Breast epithelium (tissue), 4 donors: ENCODE measurements around the gene TECTA. TPM values are rescaled to one million over a fixed set of nuclear protein-coding genes. Genes with fewer than 3 reads are reported as not detected.

ENCODE experiments used
- DNase-seq, 2 donors: peaks; one replicate each; pipeline ENCODE4 v3.0.0-alpha.2; 2019; ENCODE audit warnings: low spot score in 2 of 2
- H3K27ac ChIP-seq, 2 donors: fragments of 200-600 bp; sonication (generic) in 1 of 2; one replicate each; pipeline ENCODE4 v1.5.1; 2016 to 2019; ENCODE audit warnings: mild to moderate bottlenecking in 1 of 2
- H3K27me3 ChIP-seq, 2 donors: fragments of 200-600 bp; sonication (generic) in 1 of 2; one replicate each; pipeline versions ENCODE4 v1.5.1 to v1.6.0; 2017 to 2019; ENCODE audit warnings: control low read depth in 1 of 2, mild to moderate bottlenecking in 1 of 2
- H3K36me3 ChIP-seq: fragments of 200-600 bp; one replicate; pipeline ENCODE4 v1.5.1; 2019
- H3K4me1 ChIP-seq, 2 donors: fragments of 200-600 bp; sonication (generic); one replicate each; pipeline ENCODE4 v1.5.1; 2016 to 2019; ENCODE audit warnings: control low read depth in 1 of 2
- H3K4me3 ChIP-seq, 3 donors: fragments of 200-600 bp; sonication (generic); 1 replicate in 2 of 3; 2 replicates in 1 of 3; pipeline ENCODE4 v1.5.1; 2016 to 2019; ENCODE audit warnings: mild to moderate bottlenecking in 3 of 3, moderate library complexity in 2 of 3
- H3K9me3 ChIP-seq, 2 donors: fragments of 200-600 bp; sonication (generic) in 1 of 2; one replicate each; pipeline ENCODE4 v1.5.1; 2016 to 2019; ENCODE audit warnings: control low read depth in 1 of 2
- POLR2A ChIP-seq: fragments of 450-650 bp; IDR thresholded peaks from one replicate; pipeline ENCODE4 v1.6.1; 2016; ENCODE audit warnings: antibody characterized with exemption, mild to moderate bottlenecking, moderate library complexity
- POLR2AphosphoS5 ChIP-seq, 3 donors: sonication (generic); formaldehyde crosslinking; IDR thresholded peaks; one replicate each; pipeline ENCODE4 v1.6.1; 2017; ENCODE audit warnings: antibody characterized with exemption in 3 of 3
- intact Hi-C: fragments of 100-400 bp; cut with DNase I; formaldehyde crosslinking; loops from one replicate; pipeline ENCODE4 v1.15.1; 2023; ENCODE audit warnings: low total_unique reads
- total RNA-seq, 3 donors: library from RNA; depleted of rRNA; stranded (reverse); fragments of >200 nt; gene quantifications; one replicate each; pipeline ENCODE4 v1.1.0, GENCODE V29; 2016
- TF ChIP-seq, protein P1 (sequence below), 3 donors: fragments of 450-650 bp; IDR thresholded peaks; one replicate each; pipeline ENCODE4 v1.5.1; 2016 to 2017; ENCODE audit warnings: antibody characterized with exemption in 3 of 3, mild to moderate bottlenecking in 3 of 3, moderate library complexity in 3 of 3

TECTA gene
- total RNA-seq, 3 donors from 2014 or later, result 0.64 to 1.3 (median 0.88) TPM

GRCh38 chr11:121123496-121124069, 22.5 kb downstream of the TECTA start:
- H3K4me1 ChIP-seq, result no peaks in the 10 kb centered on the region
- intact Hi-C loops, result no loop called here
- no peak for DNase-seq
- TF ChIP-seq, protein P1, sequence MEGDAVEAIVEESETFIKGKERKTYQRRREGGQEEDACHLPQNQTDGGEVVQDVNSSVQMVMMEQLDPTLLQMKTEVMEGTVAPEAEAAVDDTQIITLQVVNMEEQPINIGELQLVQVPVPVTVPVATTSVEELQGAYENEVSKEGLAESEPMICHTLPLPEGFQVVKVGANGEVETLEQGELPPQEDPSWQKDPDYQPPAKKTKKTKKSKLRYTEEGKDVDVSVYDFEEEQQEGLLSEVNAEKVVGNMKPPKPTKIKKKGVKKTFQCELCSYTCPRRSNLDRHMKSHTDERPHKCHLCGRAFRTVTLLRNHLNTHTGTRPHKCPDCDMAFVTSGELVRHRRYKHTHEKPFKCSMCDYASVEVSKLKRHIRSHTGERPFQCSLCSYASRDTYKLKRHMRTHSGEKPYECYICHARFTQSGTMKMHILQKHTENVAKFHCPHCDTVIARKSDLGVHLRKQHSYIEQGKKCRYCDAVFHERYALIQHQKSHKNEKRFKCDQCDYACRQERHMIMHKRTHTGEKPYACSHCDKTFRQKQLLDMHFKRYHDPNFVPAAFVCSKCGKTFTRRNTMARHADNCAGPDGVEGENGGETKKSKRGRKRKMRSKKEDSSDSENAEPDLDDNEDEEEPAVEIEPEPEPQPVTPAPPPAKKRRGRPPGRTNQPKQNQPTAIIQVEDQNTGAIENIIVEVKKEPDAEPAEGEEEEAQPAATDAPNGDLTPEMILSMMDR (IDR thresholded peaks at IDR 0.05), result no peak
- no peak for TF ChIP-seq POLR2AphosphoS5 (IDR thresholded peaks at IDR 0.05)
- TF ChIP-seq POLR2A, result no peak
- no peaks in the 10 kb centered on the region for H3K27me3 ChIP-seq
- H3K27ac ChIP-seq, result no peak overlapping the region
- H3K36me3 ChIP-seq, result no peaks in the 10 kb centered on the region
- peaks cover 9 to 12% of the 10 kb centered on the region in 2 donors for H3K9me3 ChIP-seq
- H3K4me3 ChIP-seq, result no peak overlapping the region

DNA sequence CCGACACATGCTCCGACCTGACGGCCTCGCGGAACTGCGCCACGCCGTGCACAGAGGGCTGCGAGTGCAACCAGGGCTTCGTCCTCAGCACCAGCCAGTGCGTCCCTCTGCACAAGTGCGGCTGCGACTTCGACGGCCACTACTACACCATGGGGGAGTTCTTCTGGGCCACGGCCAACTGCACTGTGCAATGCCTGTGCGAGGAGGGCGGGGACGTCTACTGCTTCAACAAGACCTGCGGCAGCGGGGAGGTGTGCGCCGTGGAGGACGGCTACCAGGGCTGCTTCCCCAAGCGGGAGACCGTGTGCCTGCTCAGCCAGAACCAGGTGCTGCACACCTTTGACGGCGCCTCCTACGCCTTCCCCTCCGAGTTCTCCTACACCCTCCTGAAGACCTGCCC, 26.8 kb downstream of the TECTA start:
- no peak for DNase-seq
- Histone ChIP-seq H3K4me3 (no peak overlapping the region), H3K27me3 (no peaks in the 10 kb centered on the region), H3K9me3 (peaks cover 0 to under 1% of the 10 kb centered on the region in 2 donors), H3K36me3 (no peaks in the 10 kb centered on the region), H3K4me1 (no peaks in the 10 kb centered on the region), H3K27ac (no peak overlapping the region)
- intact Hi-C loops, result no loop called here
- TF ChIP-seq POLR2A, result no peak
- TF ChIP-seq POLR2AphosphoS5 (IDR thresholded peaks at IDR 0.05), result no peak
- TF ChIP-seq, protein P1 (IDR thresholded peaks at IDR 0.05), result no peak

DNA sequence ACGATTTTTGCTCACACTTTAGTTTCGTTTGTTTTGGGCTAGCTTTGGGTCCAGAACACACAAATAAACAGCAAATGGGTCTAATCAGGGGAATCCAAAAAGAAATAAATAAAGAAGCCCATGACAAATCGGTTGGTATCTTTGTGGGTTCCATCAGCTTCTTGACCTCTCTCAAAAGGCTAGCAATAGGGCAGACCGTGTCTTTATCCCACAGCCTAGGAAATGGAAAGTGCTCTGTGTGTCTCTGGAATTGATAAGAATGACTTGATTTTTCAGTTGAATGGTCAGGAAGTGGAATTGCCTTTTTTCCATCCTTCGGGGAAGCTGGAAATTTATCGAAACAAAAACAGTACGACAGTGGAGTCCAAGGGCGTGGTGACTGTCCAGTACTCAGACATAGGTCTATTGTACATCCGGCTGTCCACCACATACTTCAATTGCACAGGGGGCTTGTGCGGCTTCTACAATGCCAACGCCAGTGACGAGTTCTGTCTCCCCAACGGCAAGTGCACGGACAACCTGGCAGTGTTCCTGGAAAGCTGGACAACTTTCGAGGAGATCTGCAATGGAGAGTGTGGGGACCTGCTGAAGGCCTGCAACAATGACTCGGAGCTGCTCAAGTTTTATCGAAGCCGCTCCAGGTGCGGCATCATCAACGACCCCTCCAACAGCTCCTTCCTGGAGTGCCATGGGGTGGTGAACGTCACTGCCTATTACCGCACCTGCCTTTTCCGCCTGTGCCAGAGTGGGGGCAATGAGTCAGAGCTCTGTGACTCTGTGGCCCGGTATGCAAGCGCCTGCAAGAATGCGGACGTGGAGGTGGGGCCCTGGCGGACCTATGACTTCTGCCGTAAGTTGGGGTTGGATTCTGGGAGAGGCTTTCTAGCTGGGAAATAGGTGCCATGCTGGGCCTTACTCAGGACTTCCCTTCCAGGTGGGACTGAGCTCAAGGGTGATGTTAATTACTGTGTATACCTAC, 28.6 kb downstream of the TECTA start:
- Histone ChIP-seq H3K27ac (no peak overlapping the region), H3K27me3 (no peaks in the 10 kb centered on the region), H3K4me3 (no peak overlapping the region), H3K36me3 (no peaks in the 10 kb centered on the region), H3K4me1 (no peaks in the 10 kb centered on the region), H3K9me3 (no peaks in the 10 kb centered on the region)
- TF ChIP-seq, protein P1 (IDR thresholded peaks at IDR 0.05), result no peak
- TF ChIP-seq POLR2A, result no peak
- no peak for TF ChIP-seq POLR2AphosphoS5 (IDR thresholded peaks at IDR 0.05)
- no peak for DNase-seq
- intact Hi-C loops, result no loop called here

DNA sequence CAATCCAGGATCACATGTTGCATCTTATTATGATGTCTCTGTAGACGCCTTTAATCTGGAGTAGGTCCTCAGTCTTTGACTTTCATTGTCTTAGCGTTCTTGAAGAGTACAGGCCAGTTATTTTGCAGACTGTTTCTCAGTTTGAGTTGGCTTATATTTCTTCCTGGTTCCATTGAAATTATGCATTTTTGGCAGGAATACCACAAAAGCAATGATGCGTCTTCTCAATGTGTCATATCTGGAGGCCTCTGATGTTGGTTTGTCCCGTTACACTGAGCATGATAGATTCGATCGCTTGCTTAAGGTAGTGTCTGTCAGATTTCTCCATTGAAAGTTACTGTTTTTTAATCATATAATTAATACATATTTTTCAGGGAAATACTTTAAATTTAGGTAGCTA, 30.6 kb downstream of the TECTA start:
- no peak overlapping the region for H3K4me3 ChIP-seq
- H3K9me3 ChIP-seq, result no peaks in the 10 kb centered on the region
- TF ChIP-seq, protein P1 (IDR thresholded peaks at IDR 0.05), result no peak
- TF ChIP-seq POLR2A (no peak), POLR2AphosphoS5 (IDR thresholded peaks at IDR 0.05) (no peak)
- H3K4me1 ChIP-seq, result no peaks in the 10 kb centered on the region
- no peaks in the 10 kb centered on the region for H3K36me3 ChIP-seq
- no peak for DNase-seq
- no peak overlapping the region for H3K27ac ChIP-seq
- intact Hi-C loops, result no loop called here
- H3K27me3 ChIP-seq, result no peaks in the 10 kb centered on the region
